GM19193 (cell line): ENCODE measurements around the gene CROCC2.

Source experiments
- POLR2A ChIP-seq: IDR thresholded peaks from 4 replicates; pipeline ENCODE4 v1.6.1; 2011; ENCODE audit not compliant: insufficient read depth, insufficient read length; ENCODE audit errors: extremely low read depth

The CROCC2 gene

GRCh38 chr2:240972636-240973521, 66.7 kb downstream of the CROCC2 start:
- no peak for TF ChIP-seq POLR2A

GRCh38 chr2:240974771-240975572, 68.8 kb downstream of the CROCC2 start:
- no peak for TF ChIP-seq POLR2A

- no peak for TF ChIP-seq POLR2A
Observed at GRCh38 chr2:240981280-240981679, 75.1 kb downstream of the CROCC2 start.

- no peak for TF ChIP-seq POLR2A
Observed at GRCh38 chr2:240981871-240982800, 76.0 kb downstream of the CROCC2 start.

- TF ChIP-seq POLR2A, result no peak
Observed at GRCh38 chr2:240982821-240983281, 76.7 kb downstream of the CROCC2 start.

GRCh38 chr2:240983361-240983995, 77.3 kb downstream of the CROCC2 start:
- no peak for TF ChIP-seq POLR2A

GRCh38 chr2:240983996-240984498, 77.9 kb downstream of the CROCC2 start:
- TF ChIP-seq POLR2A, result no peak

GRCh38 chr2:240985881-240986786, 80.0 kb downstream of the CROCC2 start:
- TF ChIP-seq POLR2A, result no peak

GRCh38 chr2:240986787-240987411, 80.8 kb downstream of the CROCC2 start:
- TF ChIP-seq POLR2A, result no peak

- no peak for TF ChIP-seq POLR2A
Observed at GRCh38 chr2:240987588-240987987, 81.5 kb downstream of the CROCC2 start.

GRCh38 chr2:240988146-240988545, 82.0 kb downstream of the CROCC2 start:
- TF ChIP-seq POLR2A, result no peak

- TF ChIP-seq POLR2A, result no peak
Observed at GRCh38 chr2:240988571-240989271, 82.6 kb downstream of the CROCC2 start.
